Measurements from ENCODE around the gene SDR42E2. TPM values are rescaled to one million over a fixed set of nuclear protein-coding genes. Genes with fewer than 3 reads are reported as not detected.

SDR42E2 gene
- not detected in 2 replicates for total RNA-seq (2014; rRNA removed; shearing (Covaris generic))
- total RNA-seq (2022) = 0.28 and 0.29 TPM in 2 replicates
- percentile 17 among the genes with signal in this experiment for Bru-seq, nascent RNA
- percentile 10 among the genes with signal in this experiment for BruChase-seq, experiment 1, labeled RNA remaining after a 6-hour chase
- percentile 8 among the genes with signal in this experiment for BruChase-seq, experiment 2, labeled RNA remaining after a 2-hour chase
- long read RNA-seq = 0 reads

- Histone ChIP-seq H4K20me1 (ENCODE audit: insufficient read depth, low read length) (no peaks in the 10 kb centered on the region), H3K27ac (ENCODE audit: low read depth, low read length, poor library complexity, severe bottlenecking) (no peak within 1 kb of the TSS), H3K9me2 (ENCODE audit: insufficient read depth, low read length) (no peaks in the 10 kb centered on the region), H3K79me2 (ENCODE audit: insufficient read depth, low read depth, low read length) (no peaks in the 10 kb centered on the region), H3K9me3 (ENCODE audit: low read length) (no peaks in the 10 kb centered on the region), H2AFZ (ENCODE audit: low read length) (no peak within 1 kb of the TSS), H3K4me1 (ENCODE audit: insufficient read depth, low read length, poor library complexity, severe bottlenecking) (no peaks in the 10 kb centered on the region), H3K4me3 (ENCODE audit: low read depth, low read length, poor library complexity, severe bottlenecking) (no peak within 1 kb of the TSS), H3K4me2 (ENCODE audit: low read length) (no peak within 1 kb of the TSS), H3K36me3 (ENCODE audit: insufficient read depth, low read length) (no peaks in the 10 kb centered on the region)
- TF ChIP-seq EZH2phosphoT487 (IDR thresholded peaks at IDR 0.05; ENCODE audit: borderline replicate concordance, low read depth, low read length) (no peak), CTCF (conservative IDR thresholded peaks at IDR 0.05; ENCODE audit: low read length) (no peak)
- POLR2A ChIA-PET = no interaction called here
- intact Hi-C loops (cut with micrococcal nuclease; ENCODE audit: unreplicated experiment) = no loop called here
- BruUV-seq (replicated peaks) = no TSS peak
- CTCF ChIA-PET (ENCODE audit: unreplicated experiment) = no interaction called here
- DNase-seq (ENCODE audit: low spot score) = no peak
These were observed at the start of gene SDR42E2 for GRCh38 chr16:22161999-22162655. SDR42E2 (plus strand) TSS chr16:22162506; CDS start chr16:22165583, 3,077 bp downstream.

- H3K36me3 ChIP-seq (ENCODE audit: insufficient read depth, low read length) = no peaks in the 10 kb centered on the region
- H2AFZ ChIP-seq (ENCODE audit: low read length) = no peak overlapping the region
- ChIA-PET CTCF (ENCODE audit: unreplicated experiment) (no interaction called here), POLR2A (no interaction called here)
- no TSS peak for BruUV-seq (replicated peaks)
- no peaks in the 10 kb centered on the region for H3K79me2 ChIP-seq (ENCODE audit: insufficient read depth, low read depth, low read length)
- intact Hi-C loops (cut with micrococcal nuclease; ENCODE audit: unreplicated experiment) = no loop called here
- H3K9me2 ChIP-seq (ENCODE audit: insufficient read depth, low read length) = no peaks in the 10 kb centered on the region
- no peak overlapping the region for H3K4me3 ChIP-seq (ENCODE audit: low read depth, low read length, poor library complexity, severe bottlenecking)
- no peak overlapping the region for H3K4me2 ChIP-seq (ENCODE audit: low read length)
- no peak overlapping the region for H3K27ac ChIP-seq (ENCODE audit: low read depth, low read length, poor library complexity, severe bottlenecking)
- no peaks in the 10 kb centered on the region for H3K9me3 ChIP-seq (ENCODE audit: low read length)
- H3K4me1 ChIP-seq (ENCODE audit: insufficient read depth, low read length, poor library complexity, severe bottlenecking) = no peaks in the 10 kb centered on the region
- TF ChIP-seq CTCF (conservative IDR thresholded peaks at IDR 0.05; ENCODE audit: low read length) (no peak), EZH2phosphoT487 (IDR thresholded peaks at IDR 0.05; ENCODE audit: borderline replicate concordance, low read depth, low read length) (no peak)
- H4K20me1 ChIP-seq (ENCODE audit: insufficient read depth, low read length) = no peaks in the 10 kb centered on the region
- no peak for DNase-seq (ENCODE audit: low spot score)
These were observed 46.1 kb upstream of the SDR42E2 start for GRCh38 chr16:22116095-22116700.

- no peak for DNase-seq (ENCODE audit: low spot score)
- no peaks in the 10 kb centered on the region for H3K9me3 ChIP-seq (ENCODE audit: low read length)
- no peak for TF ChIP-seq CTCF (conservative IDR thresholded peaks at IDR 0.05; ENCODE audit: low read length)
- no peak for TF ChIP-seq EZH2phosphoT487 (IDR thresholded peaks at IDR 0.05; ENCODE audit: borderline replicate concordance, low read depth, low read length)
- H3K36me3 ChIP-seq (ENCODE audit: insufficient read depth, low read length) = no peaks in the 10 kb centered on the region
- no peaks in the 10 kb centered on the region for H3K79me2 ChIP-seq (ENCODE audit: insufficient read depth, low read depth, low read length)
- ChIA-PET POLR2A (no interaction called here), CTCF (ENCODE audit: unreplicated experiment) (no interaction called here)
- intact Hi-C loops (cut with micrococcal nuclease; ENCODE audit: unreplicated experiment) = no loop called here
- H3K4me3 ChIP-seq (ENCODE audit: low read depth, low read length, poor library complexity, severe bottlenecking) = no peak overlapping the region
- BruUV-seq (replicated peaks) = no TSS peak
- H3K9me2 ChIP-seq (ENCODE audit: insufficient read depth, low read length) = no peaks in the 10 kb centered on the region
- no peak overlapping the region for H3K27ac ChIP-seq (ENCODE audit: low read depth, low read length, poor library complexity, severe bottlenecking)
- no peak overlapping the region for H3K4me2 ChIP-seq (ENCODE audit: low read length)
- H2AFZ ChIP-seq (ENCODE audit: low read length) = no peak overlapping the region
- no peaks in the 10 kb centered on the region for H3K4me1 ChIP-seq (ENCODE audit: insufficient read depth, low read length, poor library complexity, severe bottlenecking)
- no peaks in the 10 kb centered on the region for H4K20me1 ChIP-seq (ENCODE audit: insufficient read depth, low read length)
These were observed 44.7 kb upstream of the SDR42E2 start for GRCh38 chr16:22117609-22118008.
